ENCODE results near the gene KRABD2.

Gene KRABD2

GRCh38 chr17:8360751-8361150 is 15.8 kb downstream of the KRABD2 start:
- no peaks in the 10 kb centered on the region for H3K9me3 ChIP-seq
- H3K36me3 ChIP-seq: peaks cover 0 to 16% (median 0%) of the 10 kb centered on the region in 9 donors
- no peak for DNase-seq
- peak overlapping the region in 2 of 10 donors; percentile 0 to 3 for H3K4me3 ChIP-seq
- ATAC-seq: peak in 2 of 8 donors; percentile 6 to 15
- peak overlapping the region in 9 of 10 donors; percentile 38 to 91 (median 75) for H3K27ac ChIP-seq
- 44 to 53% methylated on average over 3 of the region's 3 CpGs for WGBS, 2 donors
- no peak for TF ChIP-seq CTCF (IDR thresholded peaks at IDR 0.05)
- intact Hi-C loops (cut with DNase I): loop anchor here in 4 of 10 donors (2.0 to 10.0 kb wide), 3 partner anchors 33 to 50 kb away; partner anchors contain the start of gene ARHGEF15 (in 3 of the 4)
- no peaks in the 10 kb centered on the region for H3K27me3 ChIP-seq
- peaks cover 0 to 61% (median 52%) of the 10 kb centered on the region in 9 donors for H3K4me1 ChIP-seq

- Histone ChIP-seq H3K27ac (peak overlapping the region in 9 of 10 donors; percentile 38 to 91 (median 75)), H3K36me3 (peaks cover 0 to 13% (median 0%) of the 10 kb centered on the region in 9 donors), H3K4me1 (peaks cover 0 to 57% (median 47%) of the 10 kb centered on the region in 9 donors), H3K9me3 (no peaks in the 10 kb centered on the region), H3K27me3 (no peaks in the 10 kb centered on the region), H3K4me3 (peak overlapping the region in 1 of 10 donors; percentile 0)
- DNase-seq: no peak
- WGBS, 2 donors: 43 to 47% methylated on average over 3 of the region's 3 CpGs
- no peak for TF ChIP-seq CTCF (IDR thresholded peaks at IDR 0.05)
- intact Hi-C loops (cut with DNase I): loop anchor here in 4 of 10 donors (2.0 to 10.0 kb wide), 3 partner anchors 33 to 49 kb away; partner anchors contain the start of gene ARHGEF15 (in 3 of the 4)
- peak in 4 of 8 donors; percentile 32 to 50 (median 44) for ATAC-seq
These were observed 16.2 kb downstream of the KRABD2 start for GRCh38 chr17:8360260-8360659.

GRCh38 chr17:8359769-8360168 is 16.7 kb downstream of the KRABD2 start:
- Histone ChIP-seq H3K36me3 (peaks cover 0 to 8% (median 0%) of the 10 kb centered on the region in 9 donors), H3K4me1 (peaks cover 0 to 57% (median 45%) of the 10 kb centered on the region in 9 donors), H3K4me3 (peak overlapping the region in 1 of 10 donors; percentile 0), H3K9me3 (no peaks in the 10 kb centered on the region), H3K27me3 (no peaks in the 10 kb centered on the region), H3K27ac (peak overlapping the region in 9 of 10 donors; percentile 67 to 91 (median 75))
- WGBS, 2 donors: 50 to 63% methylated on average over 5 of the region's 5 CpGs
- TF ChIP-seq CTCF (IDR thresholded peaks at IDR 0.05): no peak
- intact Hi-C loops (cut with DNase I): loop anchor here in 5 of 10 donors (2.0 to 10.0 kb wide), 4 partner anchors 32 to 49 kb away; partner anchors contain the start of gene ARHGEF15 (in 4 of the 5)
- ATAC-seq (peak; percentile 60 to 93 (median 88)), DNase-seq (peak in 1 of 2 donors; percentile 62)

GRCh38 chr17:8357910-8358309 is 18.6 kb downstream of the KRABD2 start:
- ATAC-seq (no peak), DNase-seq (no peak)
- Histone ChIP-seq H3K4me1 (peaks cover 0 to 57% (median 41%) of the 10 kb centered on the region in 9 donors), H3K27ac (peak overlapping the region in 1 of 10 donors; percentile 49), H3K4me3 (no peak overlapping the region), H3K27me3 (no peaks in the 10 kb centered on the region), H3K9me3 (no peaks in the 10 kb centered on the region), H3K36me3 (no peaks in the 10 kb centered on the region)
- no peak for TF ChIP-seq CTCF (IDR thresholded peaks at IDR 0.05)
- WGBS, 2 donors: 79 to 93% methylated on average over 3 of the region's 3 CpGs
- intact Hi-C loops (cut with DNase I): loop anchor here in 1 of 10 donors (5.0 kb wide), 1 partner anchor 46 kb away; the partner anchor contains the start of gene ARHGEF15

All from heart right ventricle (tissue), 16 donors.